IPS DF 6.9 (cell line): ENCODE data around the gene FOXK2.

Source experiments
- DNase-seq: peaks from one replicate; pipeline ENCODE4 v3.0.0-alpha.2; 2013; ENCODE audit warnings: low read depth, low spot score
- H3K27ac ChIP-seq: one replicate; pipeline ENCODE4 v1.5.1; 2013; ENCODE audit warnings: low read length, control low read depth
- H3K27me3 ChIP-seq: 2 replicates; pipeline ENCODE4 v1.6.1; 2013; ENCODE audit warnings: mild to moderate bottlenecking, low read length; ENCODE audit not compliant: control insufficient read depth, insufficient read depth
- H3K36me3 ChIP-seq: 2 replicates; pipeline ENCODE4 v1.6.1; 2013; ENCODE audit warnings: low read length; ENCODE audit not compliant: control insufficient read depth, insufficient read depth
- H3K4me1 ChIP-seq: 2 replicates; pipeline ENCODE4 v1.6.1; 2013; ENCODE audit warnings: low read length; ENCODE audit not compliant: control insufficient read depth, insufficient read depth
- H3K4me3 ChIP-seq: 2 replicates; pipeline ENCODE4 v1.5.1; 2013; ENCODE audit warnings: mild to moderate bottlenecking, low read length
- H3K9me3 ChIP-seq: 2 replicates; pipeline ENCODE4 v1.6.1; 2013; ENCODE audit warnings: low read length, inconsistent platforms; ENCODE audit not compliant: control insufficient read depth, insufficient read depth
- WGBS: extraction: QIAGEN DNeasy Blood & Tissue Kit; methylation state at CpG from one replicate; pipeline ENCODE4 v1.1.7; 2013; ENCODE audit warnings: mixed read lengths, missing lambda C conversion rate; ENCODE audit not compliant: insufficient read length, insufficient coverage; 5-methylcytosine and 5-hydroxymethylcytosine counted together

The FOXK2 gene

GRCh38 chr17:82638183-82638773, 118.7 kb downstream of the FOXK2 start:
- Histone ChIP-seq H3K36me3 (peaks cover 18% of the 10 kb centered on the region), H3K4me1 (no peaks in the 10 kb centered on the region), H3K4me3 (no peak overlapping the region), H3K27ac (no peak overlapping the region), H3K27me3 (no peaks in the 10 kb centered on the region), H3K9me3 (no peaks in the 10 kb centered on the region)
- no CpG with 5 or more reads among the region's 5 CpGs for WGBS
- DNase-seq: no peak

GRCh38 chr17:82639628-82640027, 120.1 kb downstream of the FOXK2 start:
- Histone ChIP-seq H3K9me3 (no peaks in the 10 kb centered on the region), H3K4me3 (no peak overlapping the region), H3K27me3 (no peaks in the 10 kb centered on the region), H3K36me3 (peaks cover 26% of the 10 kb centered on the region), H3K4me1 (no peaks in the 10 kb centered on the region), H3K27ac (no peak overlapping the region)
- DNase-seq: no peak
- no CpG with 5 or more reads among the region's 14 CpGs for WGBS

DNA sequence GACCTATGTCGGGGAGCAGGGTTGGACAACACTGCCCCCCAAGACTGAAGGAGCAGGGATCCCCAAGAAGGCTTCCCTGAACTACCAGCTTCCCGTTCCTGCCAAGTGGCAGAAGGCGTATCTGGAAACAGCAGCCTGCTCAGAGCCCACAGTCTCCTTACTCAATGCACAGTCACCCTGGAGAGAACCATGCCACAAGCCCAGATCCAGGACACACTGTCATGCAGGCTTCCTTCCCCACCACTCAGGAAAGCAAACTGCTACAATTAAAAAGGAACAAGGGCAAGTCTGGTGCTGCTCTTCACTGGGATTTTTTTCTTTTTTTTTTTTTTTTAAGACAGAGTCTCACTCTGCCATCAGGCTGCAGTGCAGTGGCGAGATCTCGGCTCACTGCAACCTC, 120.5 kb downstream of the FOXK2 start:
- Histone ChIP-seq H3K9me3 (no peaks in the 10 kb centered on the region), H3K27ac (no peak overlapping the region), H3K4me3 (no peak overlapping the region), H3K27me3 (no peaks in the 10 kb centered on the region), H3K36me3 (peaks cover 26% of the 10 kb centered on the region), H3K4me1 (no peaks in the 10 kb centered on the region)
- WGBS: no CpG with 5 or more reads among the region's 5 CpGs
- DNase-seq: no peak

DNA sequence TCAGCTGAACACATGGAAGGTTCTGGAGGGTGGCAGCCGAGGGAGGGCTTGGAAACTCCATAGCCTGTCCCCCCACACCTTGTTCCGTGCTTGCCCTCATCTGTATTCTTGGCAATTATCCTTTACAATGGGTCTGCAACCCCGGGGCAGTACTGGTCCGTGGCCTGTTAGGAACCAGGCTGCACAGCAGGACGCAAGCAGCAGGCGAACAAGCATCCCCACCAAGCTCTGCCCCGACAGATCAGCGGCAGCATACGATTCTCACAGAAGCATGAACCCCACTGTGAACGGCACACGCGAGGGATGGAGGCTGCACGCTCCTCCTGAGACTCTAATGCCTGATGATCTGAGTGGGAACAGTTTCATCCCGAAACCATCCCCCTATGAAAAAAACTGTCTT, 122.5 kb downstream of the FOXK2 start:
- DNase-seq: no peak
- Histone ChIP-seq H3K27me3 (no peaks in the 10 kb centered on the region), H3K4me1 (no peaks in the 10 kb centered on the region), H3K4me3 (no peak overlapping the region), H3K36me3 (peaks cover 26% of the 10 kb centered on the region), H3K9me3 (no peaks in the 10 kb centered on the region), H3K27ac (no peak overlapping the region)
- no CpG with 5 or more reads among the region's 14 CpGs for WGBS

GRCh38 chr17:82644148-82644547, 124.6 kb downstream of the FOXK2 start:
- no peaks in the 10 kb centered on the region for H3K4me1 ChIP-seq
- DNase-seq: no peak
- no peak overlapping the region for H3K4me3 ChIP-seq
- peaks cover 26% of the 10 kb centered on the region for H3K36me3 ChIP-seq
- no peak overlapping the region for H3K27ac ChIP-seq
- H3K9me3 ChIP-seq: no peaks in the 10 kb centered on the region
- WGBS: no CpG with 5 or more reads among the region's 5 CpGs
- no peaks in the 10 kb centered on the region for H3K27me3 ChIP-seq

GRCh38 chr17:82645516-82645915, 126.0 kb downstream of the FOXK2 start:
- H3K27me3 ChIP-seq: no peaks in the 10 kb centered on the region
- H3K36me3 ChIP-seq: peaks cover 20% of the 10 kb centered on the region
- H3K4me1 ChIP-seq: no peaks in the 10 kb centered on the region
- no peaks in the 10 kb centered on the region for H3K9me3 ChIP-seq
- H3K4me3 ChIP-seq: no peak overlapping the region
- no peak for DNase-seq
- no peak overlapping the region for H3K27ac ChIP-seq
- no CpG with 5 or more reads among the region's 4 CpGs for WGBS

DNA sequence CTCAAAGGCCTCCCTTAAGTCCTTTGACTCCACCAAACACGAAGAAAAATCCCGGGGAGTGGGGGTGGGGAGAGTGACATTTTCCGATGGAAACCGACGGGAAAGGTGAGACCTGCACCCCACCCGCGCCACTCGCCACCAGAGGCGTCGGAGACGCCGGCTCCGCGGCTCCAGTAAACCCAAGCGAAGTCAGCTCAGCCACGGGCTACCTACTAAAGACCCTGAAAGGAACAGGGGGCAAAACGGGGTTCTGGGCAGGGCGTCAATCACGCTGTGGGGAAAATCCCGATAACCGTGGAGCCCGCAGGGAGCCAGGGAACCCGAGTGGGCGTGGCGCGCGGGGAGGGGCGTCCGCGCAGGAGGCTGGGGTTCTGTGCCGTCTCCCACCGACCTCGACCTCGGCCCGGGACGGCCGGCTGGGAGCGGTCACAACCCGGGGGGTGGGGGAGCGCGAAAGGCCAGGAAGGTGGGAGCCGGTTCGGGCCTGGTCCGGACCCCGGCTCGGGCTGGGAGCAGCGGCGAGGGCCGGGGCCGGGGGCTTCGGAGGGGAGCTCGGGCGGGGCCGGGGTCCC, 128.1 kb downstream of the FOXK2 start:
- peak overlapping the region; percentile 96 for H3K4me3 ChIP-seq
- no peak overlapping the region for H3K27ac ChIP-seq
- peaks cover 10% of the 10 kb centered on the region; the same call in 1 of the 2 replicates for H3K36me3 ChIP-seq
- no peaks in the 10 kb centered on the region for H3K9me3 ChIP-seq
- H3K4me1 ChIP-seq: no peaks in the 10 kb centered on the region
- DNase-seq: no peak
- WGBS: no CpG with 5 or more reads among the region's 54 CpGs
- no peaks in the 10 kb centered on the region for H3K27me3 ChIP-seq

DNA sequence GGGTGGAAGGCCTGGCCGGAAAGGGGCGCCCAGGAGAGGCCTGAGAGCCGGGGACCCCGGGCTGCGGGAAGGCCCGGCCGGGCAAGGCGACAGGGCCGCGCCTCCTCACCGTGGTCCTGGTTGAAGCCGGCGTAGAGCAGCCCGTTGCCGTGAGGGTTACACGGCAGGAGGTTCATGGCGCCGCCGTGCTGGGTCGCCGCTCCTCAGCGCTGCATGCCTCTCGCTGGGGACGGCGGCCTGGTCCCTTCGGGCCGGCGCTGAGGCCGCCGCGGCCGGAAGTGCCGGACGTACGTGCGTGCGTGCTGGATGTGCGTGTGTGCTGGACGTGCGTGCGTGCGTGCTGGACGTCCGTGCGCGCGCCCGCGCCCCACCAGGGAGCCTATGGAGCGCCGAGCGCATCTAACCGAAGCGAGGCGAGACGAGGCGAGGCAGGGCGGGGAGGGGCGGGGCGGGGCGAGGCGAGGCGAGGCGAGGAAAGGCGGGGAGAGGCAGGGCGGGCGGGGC, 128.7 kb downstream of the FOXK2 start, which contains the start of gene WDR45B:
Gene WDR45B (minus strand): TSS at position 280 of the 504 bp plus-strand sequence. CDS start 104 bp downstream, at position 176.
- no peaks in the 10 kb centered on the region for H3K27me3 ChIP-seq
- no CpG with 5 or more reads among the region's 67 CpGs for WGBS
- peak; percentile 77 for DNase-seq
- no peaks in the 10 kb centered on the region for H3K4me1 ChIP-seq
- no peak within 1 kb of the TSS for H3K27ac ChIP-seq
- peaks cover 8% of the 10 kb centered on the region; the same call in 1 of the 2 replicates for H3K36me3 ChIP-seq
- no peaks in the 10 kb centered on the region for H3K9me3 ChIP-seq
- peak within 1 kb of the TSS; percentile 96 for H3K4me3 ChIP-seq

GRCh38 chr17:82648742-82649331, 129.3 kb downstream of the FOXK2 start:
- no peaks in the 10 kb centered on the region for H3K9me3 ChIP-seq
- H3K27me3 ChIP-seq: no peaks in the 10 kb centered on the region
- H3K27ac ChIP-seq: no peak overlapping the region
- no peaks in the 10 kb centered on the region for H3K4me1 ChIP-seq
- no CpG with 5 or more reads among the region's 37 CpGs for WGBS
- peaks cover 5% of the 10 kb centered on the region; the same call in 1 of the 2 replicates for H3K36me3 ChIP-seq
- peak overlapping the region; percentile 41; the same call in 1 of the 2 replicates for H3K4me3 ChIP-seq
- no peak for DNase-seq

- no peak overlapping the region for H3K4me3 ChIP-seq
- no CpG with 5 or more reads among the region's 22 CpGs for WGBS
- no peak overlapping the region for H3K27ac ChIP-seq
Measured at GRCh38 chr17:82649501-82650261, 130.1 kb downstream of the FOXK2 start.

More at GRCh38 chr17:82649501-82650261, 130.1 kb downstream of the FOXK2 start:
- no peaks in the 10 kb centered on the region for H3K36me3 ChIP-seq
- H3K9me3 ChIP-seq: no peaks in the 10 kb centered on the region
- H3K27me3 ChIP-seq: no peaks in the 10 kb centered on the region
- no peak for DNase-seq
- no peaks in the 10 kb centered on the region for H3K4me1 ChIP-seq
